PFSK-1 (cell line): ENCODE measurements around the gene RYR1.

Experiments
- POLR2AphosphoS5 ChIP-seq: IDR thresholded peaks from 2 replicates; pipeline ENCODE4 v1.6.1; 2012; ENCODE audit warnings: low read depth, mild to moderate bottlenecking, control low read depth, low read length, moderate library complexity
- REST ChIP-seq, 2 experiments: IDR thresholded peaks; 2 replicates each; pipeline versions ENCODE4 v1.6.1 to v1.8.0; 2011 to 2012; ENCODE audit warnings: low read depth in 2 of 2, low read length in 2 of 2, control low read depth in 1 of 2, inconsistent platforms in 1 of 2, mild to moderate bottlenecking in 1 of 2, moderate library complexity in 1 of 2; ENCODE audit not compliant: insufficient read depth in 1 of 2

- TF ChIP-seq POLR2AphosphoS5 (no peak), REST (IDR thresholded peaks at IDR 0.05; ENCODE audit: insufficient read depth in 1 of 2, low read depth in 2 of 2, low read length in 2 of 2) (no peak)
These were observed 103.8 kb downstream of the RYR1 start for GRCh38 chr19:38537071-38537936.
